Esophagus muscularis mucosa (tissue), 4 donors: ENCODE measurements around the gene S100A13.

Experiments
- CTCF ChIP-seq, 3 experiments: fragments of 200-600 bp in 2 of 3; fragments of 450-650 bp in 1 of 3; sonication (generic) in 2 of 3; IDR thresholded peaks; one replicate each; pipeline ENCODE4 v1.5.1; 2017 to 2019; ENCODE audit warnings: antibody characterized with exemption in 3 of 3, mild to moderate bottlenecking in 2 of 3, moderate library complexity in 1 of 3
- EP300 ChIP-seq: sonication (generic); formaldehyde crosslinking; IDR thresholded peaks from one replicate; pipeline ENCODE4 v1.6.1; 2017; ENCODE audit warnings: antibody characterized with exemption
- POLR2A ChIP-seq: fragments of 450-650 bp; IDR thresholded peaks from one replicate; pipeline ENCODE4 v1.6.1; 2017; ENCODE audit warnings: antibody characterized with exemption, moderate library complexity, mild to moderate bottlenecking, low read depth

GRCh38 chr1:153577624-153578051 lies 49.7 kb downstream of the S100A13 start:
- TF ChIP-seq POLR2A (no peak), CTCF (IDR thresholded peaks at IDR 0.05) (no peak), EP300 (no peak)
